Left hindlimb (tissue), 1 donor: Measurements from ENCODE around the gene BEND2.
"Not testable (repeated sequence)": the region's sequence is repeated elsewhere in the genome, so short reads cannot be mapped to it uniquely, and the experiment has no call there.

Source experiments
- DNase-seq: peaks from one replicate; pipeline ENCODE4 v3.0.0-alpha.2; 2018

The BEND2 gene

GRCh38 chrX:18220786-18221185 lies at the start of gene BEND2:
TSS of gene BEND2 (minus strand) at chrX:18220886. CDS start at chrX:18220750, 136 bp downstream.
- DNase-seq: no peak

DNA sequence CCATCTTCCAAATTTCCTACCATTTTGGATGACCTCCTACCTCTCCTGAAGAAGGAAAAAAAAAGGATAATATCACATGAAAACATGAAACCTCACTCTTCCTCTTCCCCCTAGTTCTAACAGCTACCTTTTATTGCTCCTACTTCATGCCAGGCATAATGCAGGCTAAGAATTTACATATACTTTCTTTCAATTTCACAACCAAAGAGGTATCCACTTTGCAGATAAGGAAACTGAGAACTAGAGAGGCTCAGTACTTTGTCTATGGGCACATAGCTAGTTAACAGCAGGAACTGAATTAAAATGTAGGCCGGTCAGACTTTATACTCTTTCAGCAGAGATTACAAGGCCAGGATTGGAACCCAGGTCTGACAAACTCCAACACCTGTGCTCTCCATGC lies 34.4 kb upstream of the BEND2 start:
- no peak for DNase-seq

DNA sequence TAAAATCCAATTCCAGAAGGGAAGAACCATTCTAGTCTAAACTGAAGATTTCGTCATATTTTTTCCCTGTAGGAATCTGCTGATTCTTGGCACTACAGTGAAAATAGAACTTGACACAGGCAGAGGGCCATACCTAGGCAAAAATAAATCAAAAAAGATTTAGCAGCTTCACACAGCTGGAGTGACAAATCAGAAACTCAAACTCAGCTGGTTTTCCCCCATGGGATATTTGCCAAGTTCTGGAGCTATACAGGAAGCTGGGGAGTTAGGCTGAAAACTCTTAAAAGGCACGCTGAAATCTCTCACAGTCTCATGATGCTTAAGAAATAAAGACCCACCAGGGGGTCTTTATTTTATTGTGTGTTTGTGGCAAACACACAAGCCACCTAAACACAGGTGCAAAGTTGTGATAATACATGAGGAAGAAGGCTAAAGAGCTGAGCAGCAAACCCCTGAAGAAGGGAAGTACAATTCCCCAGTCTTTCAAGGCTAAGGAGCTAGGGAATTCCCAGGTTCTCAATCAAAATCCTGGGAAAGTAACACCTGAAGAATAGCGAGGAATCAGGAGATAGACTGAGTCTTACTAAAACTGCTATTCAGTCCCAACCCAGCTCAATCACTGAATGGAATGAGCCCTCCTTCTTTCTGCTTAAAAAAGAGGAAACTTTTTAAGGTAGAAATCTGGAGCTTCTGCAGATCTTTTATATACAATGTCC lies 32.1 kb upstream of the BEND2 start:
- no peak for DNase-seq

DNA sequence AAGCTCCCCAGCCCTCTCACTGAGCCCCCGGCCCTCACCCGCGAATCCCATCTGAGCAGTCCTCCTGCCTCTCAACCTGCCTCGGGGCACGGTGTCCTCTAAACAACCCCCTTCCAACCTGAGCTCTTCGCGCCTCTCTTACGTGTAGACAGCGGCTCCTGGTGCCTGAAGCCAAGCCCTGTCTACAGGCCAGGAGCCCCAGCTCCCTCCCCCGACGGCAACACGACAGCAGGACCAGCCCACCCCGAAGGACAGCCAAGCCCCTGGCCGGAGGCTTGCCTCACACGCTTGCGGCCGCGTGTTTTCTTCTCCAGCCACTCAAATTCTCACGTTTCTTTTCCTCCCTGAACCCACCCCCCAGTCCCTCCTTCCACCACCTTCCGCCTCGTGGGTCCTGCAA lies 9.0 kb upstream of the BEND2 start:
- DNase-seq: not testable (repeated sequence)

DNA sequence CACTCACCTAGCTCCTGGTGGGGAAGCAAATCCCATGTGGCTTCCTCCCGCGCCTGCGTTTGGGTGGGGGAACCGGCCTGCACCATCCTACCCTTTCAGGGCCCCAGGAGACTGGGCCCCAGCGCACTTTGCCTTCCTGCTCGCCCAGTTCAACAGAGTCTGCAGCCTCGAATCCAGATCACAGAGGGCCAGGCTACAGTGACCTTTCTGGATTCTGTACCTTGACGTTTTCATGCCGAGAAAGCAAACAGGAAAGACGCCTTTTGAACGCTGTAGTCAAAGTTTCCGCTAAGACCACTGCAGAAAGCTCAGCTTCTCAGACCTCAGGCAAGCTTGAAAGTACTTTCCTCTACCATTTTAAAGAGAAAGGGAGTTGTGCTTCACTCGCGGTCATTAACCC lies 7.4 kb upstream of the BEND2 start:
- DNase-seq: no peak

DNA sequence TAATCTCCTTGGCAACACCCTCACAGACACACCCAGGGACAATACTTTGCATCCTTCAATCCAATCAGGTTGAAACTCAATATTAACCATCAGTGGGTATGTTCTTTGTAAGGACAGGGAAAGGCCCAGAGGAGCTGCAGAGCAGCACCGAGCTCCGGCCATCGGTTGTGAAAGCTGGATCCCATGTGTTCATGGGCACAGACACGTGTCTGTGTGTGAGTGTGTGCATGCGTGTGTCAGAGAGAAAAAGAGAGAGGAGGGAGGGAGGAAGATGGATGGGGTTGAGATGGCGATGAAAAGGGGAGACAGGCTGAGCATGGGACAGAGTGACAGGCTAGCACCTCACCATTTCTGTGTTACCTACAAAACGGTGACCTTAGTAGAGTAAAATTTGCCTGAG lies 6.8 kb upstream of the BEND2 start:
- no peak for DNase-seq

- no peak for DNase-seq
Measured at GRCh38 chrX:18210470-18210869, 10.2 kb downstream of the BEND2 start.

DNA sequence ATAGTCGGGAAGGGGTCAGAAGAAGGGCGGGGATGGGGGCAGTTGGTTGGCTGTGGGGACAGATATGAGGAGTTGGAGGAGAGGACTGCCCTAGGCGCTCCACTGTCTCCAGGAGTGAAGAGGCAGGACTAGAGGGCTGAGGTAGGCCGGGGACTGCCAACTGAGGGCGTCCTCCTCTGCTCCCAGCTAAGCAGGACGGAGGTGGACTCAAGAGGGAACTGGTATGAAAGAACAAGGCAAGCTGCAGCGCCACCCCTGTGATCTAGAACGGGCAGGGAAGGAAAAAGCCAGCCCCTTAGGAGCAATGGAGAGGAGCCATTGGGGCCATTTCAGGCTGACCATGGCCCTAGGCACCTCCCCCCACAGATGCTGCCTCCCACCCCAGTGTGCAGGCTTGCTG lies 14.0 kb downstream of the BEND2 start:
- no peak for DNase-seq

DNA sequence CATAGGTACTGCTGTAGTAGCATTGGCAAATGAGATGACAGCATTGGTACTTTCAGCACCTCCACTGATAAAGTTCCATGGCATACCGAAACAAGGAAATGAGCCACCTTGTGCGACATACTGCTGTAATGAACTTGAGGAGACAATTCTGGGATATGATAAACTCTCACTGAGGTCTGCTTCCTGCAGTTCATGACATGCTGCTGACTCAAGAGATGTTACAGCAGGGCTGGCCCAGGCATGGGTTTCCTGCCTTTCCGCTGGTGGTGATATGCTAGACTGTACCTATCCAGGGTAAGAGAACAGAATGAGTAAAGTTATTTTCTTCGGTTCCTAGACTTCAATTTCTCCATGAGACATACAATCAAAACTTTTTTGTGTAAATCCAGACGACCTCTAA lies 17.1 kb downstream of the BEND2 start:
- no peak for DNase-seq

GRCh38 chrX:18194688-18195087 lies 26.0 kb downstream of the BEND2 start:
- DNase-seq: no peak

GRCh38 chrX:18179446-18179845 lies 41.2 kb downstream of the BEND2 start:
- DNase-seq: no peak

- DNase-seq: no peak
Measured at GRCh38 chrX:18174971-18175370, 45.7 kb downstream of the BEND2 start.

DNA sequence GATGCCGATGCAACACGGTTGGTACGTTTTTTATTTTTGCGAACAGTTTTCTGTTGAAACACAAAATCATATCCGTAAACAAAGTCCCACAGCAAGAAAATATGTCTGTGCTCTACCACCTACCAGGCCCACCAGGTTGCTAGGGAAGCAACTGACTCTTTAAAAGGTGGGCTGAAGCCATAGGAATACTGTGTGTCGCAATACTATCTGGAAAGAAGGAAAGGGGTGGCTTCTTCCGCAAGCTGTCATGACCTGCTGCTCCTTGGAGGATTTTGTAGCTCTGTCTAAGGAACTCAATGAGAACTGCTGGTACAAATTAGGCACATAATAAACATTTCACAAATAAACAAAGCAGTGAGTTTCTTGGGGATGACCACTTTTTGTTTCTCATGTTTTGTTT lies 46.5 kb downstream of the BEND2 start:
- DNase-seq: no peak

- DNase-seq: no peak
Measured at GRCh38 chrX:18173494-18174180, 47.0 kb downstream of the BEND2 start.

DNA sequence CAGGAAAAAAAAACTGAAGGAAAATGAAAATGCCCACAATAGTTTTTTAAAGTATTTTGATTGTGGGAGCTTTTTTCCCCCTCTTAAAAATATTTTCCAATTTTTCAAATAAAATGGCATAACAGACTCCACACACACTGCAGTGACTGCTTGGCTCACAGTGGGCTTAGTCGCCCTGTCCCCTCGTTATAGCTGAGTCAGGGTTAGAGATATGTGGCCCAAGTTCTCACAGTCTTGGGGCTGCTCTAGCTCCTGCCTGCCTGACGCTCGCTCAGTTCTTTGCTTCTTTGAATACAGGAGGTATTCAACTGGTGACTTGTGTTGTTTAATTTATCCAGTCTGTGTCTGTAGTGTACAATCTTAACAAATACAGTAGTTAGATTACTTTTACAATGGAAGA lies 47.7 kb downstream of the BEND2 start:
- no peak for DNase-seq

GRCh38 chrX:18170910-18171309 lies 49.8 kb downstream of the BEND2 start:
- DNase-seq: no peak

DNA sequence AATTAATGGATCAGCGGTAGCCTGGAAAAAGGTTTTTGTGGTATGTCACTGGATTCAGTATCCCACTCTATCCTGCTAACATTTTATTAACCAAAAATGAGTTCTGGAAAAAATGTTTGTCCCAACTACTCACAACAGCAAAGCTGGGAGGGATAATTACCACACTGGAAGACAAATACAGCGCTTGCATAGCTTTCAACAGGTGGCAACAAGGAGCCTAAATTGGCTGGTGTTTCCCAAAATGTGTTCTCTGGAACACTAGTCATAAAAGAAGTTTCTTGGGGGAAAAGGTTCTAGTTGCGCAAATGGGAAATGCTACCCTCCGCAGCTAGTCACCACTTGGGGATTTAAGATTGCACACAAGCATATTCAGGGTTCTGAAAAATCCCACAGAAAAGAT lies 54.6 kb downstream of the BEND2 start:
- no peak for DNase-seq

DNA sequence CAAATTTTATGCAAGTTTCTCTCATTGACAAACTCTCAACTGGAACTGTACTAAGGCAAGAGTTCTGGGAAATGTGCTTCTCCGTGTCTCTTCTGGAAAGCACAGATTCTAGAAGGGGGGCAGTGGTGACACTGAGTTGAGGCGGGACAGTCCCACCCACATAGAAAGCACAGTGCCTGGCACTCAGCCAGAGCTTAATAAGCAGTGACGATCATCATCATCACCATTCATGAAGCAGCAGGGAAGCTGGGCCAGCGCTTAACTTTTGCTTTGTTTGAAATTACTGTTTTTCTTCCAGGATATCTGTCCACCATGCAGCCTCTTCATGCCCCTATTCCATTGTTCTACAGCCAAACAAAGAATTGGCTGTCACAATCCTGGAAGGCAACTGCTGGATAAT lies 60.3 kb downstream of the BEND2 start:
- DNase-seq: no peak

DNA sequence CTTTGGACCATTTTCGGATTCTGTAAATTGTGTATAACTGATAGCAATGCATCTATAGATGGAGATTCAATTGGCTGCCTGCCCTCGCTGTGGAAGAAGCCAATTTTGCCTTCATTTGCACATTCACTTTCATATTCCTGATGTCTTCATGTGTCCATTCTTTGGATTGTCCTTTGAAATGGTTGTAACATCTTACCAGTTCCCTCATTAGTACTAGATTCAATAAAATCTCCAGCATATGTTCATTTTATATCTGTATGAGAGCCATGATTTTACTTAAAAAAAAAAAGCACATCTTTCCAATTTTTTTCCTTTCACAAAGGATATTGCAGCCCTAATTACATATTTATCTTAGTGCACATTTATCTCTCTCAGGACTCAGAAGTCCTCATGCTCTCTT lies 61.7 kb downstream of the BEND2 start:
- DNase-seq: no peak

GRCh38 chrX:18151649-18152048 lies 69.0 kb downstream of the BEND2 start:
- no peak for DNase-seq

DNA sequence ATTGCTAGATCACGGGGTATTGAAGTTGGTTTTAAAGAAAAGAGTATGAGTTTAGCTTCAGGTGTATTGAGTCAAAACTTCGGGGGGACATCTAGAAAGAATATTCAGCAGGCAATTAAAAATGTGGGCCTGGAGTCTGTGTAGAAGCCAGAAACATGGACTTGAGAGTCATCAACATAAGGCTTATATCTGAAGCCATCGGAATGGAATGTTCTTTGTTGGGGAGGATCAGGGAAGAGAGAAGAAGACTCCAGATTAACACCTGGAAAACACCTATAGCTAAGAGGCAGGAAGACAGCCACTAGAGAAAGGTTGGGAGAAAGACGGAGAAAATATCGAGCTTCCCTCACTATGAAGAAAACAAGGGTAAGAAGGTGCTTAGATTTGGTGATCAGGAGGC lies 69.5 kb downstream of the BEND2 start:
- DNase-seq: no peak

DNA sequence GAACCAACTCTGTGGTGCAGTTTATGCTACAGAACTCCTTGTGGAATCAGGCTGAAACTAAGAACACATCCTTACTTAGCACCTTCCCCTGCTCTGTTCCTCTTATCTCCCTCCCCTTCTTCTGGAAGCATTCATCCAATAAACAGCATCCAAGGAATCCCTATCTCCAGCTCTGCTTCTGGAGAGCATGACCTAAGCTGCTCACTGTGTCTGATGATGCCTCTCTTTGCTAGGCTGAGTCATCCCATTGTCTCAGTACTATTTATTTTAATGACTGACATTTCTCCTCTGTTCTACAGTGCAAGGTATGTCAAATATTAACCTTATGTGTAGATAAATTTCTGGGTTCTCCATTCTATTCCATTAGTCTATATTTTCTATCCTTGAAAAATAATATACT lies 71.2 kb downstream of the BEND2 start:
- DNase-seq: no peak

DNA sequence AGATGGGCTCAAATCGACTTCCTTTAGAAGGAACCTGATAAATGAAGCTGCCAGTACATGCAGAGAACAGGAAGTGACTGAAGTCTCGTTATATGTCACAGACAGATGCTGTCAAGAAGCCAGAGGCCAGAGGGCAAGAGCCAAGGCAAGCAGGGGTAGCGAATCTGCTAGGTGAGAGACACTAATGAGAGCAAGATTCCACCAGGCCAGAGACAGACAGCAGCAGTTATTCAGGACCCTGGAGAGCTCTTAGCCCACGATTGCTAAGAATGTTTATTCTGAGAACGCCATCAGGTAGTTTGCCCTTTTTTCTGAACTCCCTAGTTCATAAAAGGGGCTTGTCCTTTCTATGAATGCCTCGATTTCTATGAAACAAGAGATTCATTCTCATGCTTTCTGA lies 73.7 kb downstream of the BEND2 start:
- no peak for DNase-seq

GRCh38 chrX:18146009-18146408 lies 74.7 kb downstream of the BEND2 start:
- DNase-seq: no peak

- no peak for DNase-seq
Measured at GRCh38 chrX:18136816-18137215, 83.9 kb downstream of the BEND2 start.
